GM19239 (cell line): ENCODE results near the gene RAB3B.
"Not testable (repeated sequence)": the region's sequence is repeated elsewhere in the genome, so short reads cannot be mapped to it uniquely, and the experiment has no call there.

Experiments used
- DNase-seq: peaks from one replicate; pipeline ENCODE4 v3.0.0; 2011; ENCODE audit warnings: low spot score; ENCODE audit not compliant: insufficient read length
- FAIRE-seq: peaks from 2 replicates; lab custom pipeline; 2011; peaks lifted over from hg19 to GRCh38; lab: Jason Lieb, UNC

Gene RAB3B

GRCh38 chr1:51878616-51879336, 111.7 kb downstream of the RAB3B start, which contains the start of gene NRDC:
TSS of gene NRDC (minus strand) at chr1:51878727. CDS start at chr1:51878615, 112 bp downstream.
- DNase-seq (peak; percentile 70), FAIRE-seq (peak; percentile 100)

GRCh38 chr1:51878308-51878615, 112.2 kb downstream of the RAB3B start:
- DNase-seq: no peak
- no peak for FAIRE-seq

- peak; percentile 82 for FAIRE-seq
- DNase-seq: no peak
Observed at GRCh38 chr1:51877434-51878307, 112.8 kb downstream of the RAB3B start.

- no peak for DNase-seq
- no peak for FAIRE-seq
Observed at GRCh38 chr1:51875836-51876235, 114.7 kb downstream of the RAB3B start.

GRCh38 chr1:51875291-51875772, 115.2 kb downstream of the RAB3B start:
- DNase-seq: no peak
- FAIRE-seq: no peak

GRCh38 chr1:51873270-51873669, 117.2 kb downstream of the RAB3B start:
- FAIRE-seq, DNase-seq: not testable (repeated sequence)

GRCh38 chr1:51871351-51871975, 119.0 kb downstream of the RAB3B start:
- no peak for DNase-seq
- FAIRE-seq: peak; percentile 86

GRCh38 chr1:51870603-51871350, 119.7 kb downstream of the RAB3B start:
- peak; percentile 45 for FAIRE-seq
- DNase-seq: no peak

- DNase-seq (no peak), FAIRE-seq (no peak)
Observed at GRCh38 chr1:51867479-51868232, 122.8 kb downstream of the RAB3B start.

GRCh38 chr1:51863384-51863783, 127.1 kb downstream of the RAB3B start:
- DNase-seq (peak; percentile 28), FAIRE-seq (peak; percentile 83)

GRCh38 chr1:51861669-51862068, 128.8 kb downstream of the RAB3B start:
- DNase-seq: no peak
- FAIRE-seq: no peak

GRCh38 chr1:51859735-51860134, 130.8 kb downstream of the RAB3B start:
- FAIRE-seq (no peak), DNase-seq (no peak)

- FAIRE-seq: no peak
- DNase-seq: no peak
Observed at GRCh38 chr1:51859333-51859732, 131.2 kb downstream of the RAB3B start.

GRCh38 chr1:51858892-51859291, 131.6 kb downstream of the RAB3B start:
- DNase-seq (no peak), FAIRE-seq (no peak)
